Transverse colon (tissue), 4 donors: ENCODE measurements around the gene INSL3.

Source experiments
- POLR2AphosphoS5 ChIP-seq, 3 donors: sonication (generic); formaldehyde crosslinking; IDR thresholded peaks; one replicate each; pipeline ENCODE4 v1.6.1; 2016; ENCODE audit warnings: antibody characterized with exemption in 3 of 3
- TF ChIP-seq, protein P1 (sequence below), 5 experiments: fragments of 200-600 bp in 3 of 5; fragments of 450-650 bp in 2 of 5; sonication (generic) in 3 of 5; IDR thresholded peaks; 1 replicate in 2 of 5; 2 replicates in 3 of 5; pipeline ENCODE4 v1.5.1; 2016 to 2017; ENCODE audit warnings: antibody characterized with exemption in 5 of 5, inconsistent platforms in 3 of 5, mild to moderate bottlenecking in 2 of 5, moderate library complexity in 1 of 5

DNA sequence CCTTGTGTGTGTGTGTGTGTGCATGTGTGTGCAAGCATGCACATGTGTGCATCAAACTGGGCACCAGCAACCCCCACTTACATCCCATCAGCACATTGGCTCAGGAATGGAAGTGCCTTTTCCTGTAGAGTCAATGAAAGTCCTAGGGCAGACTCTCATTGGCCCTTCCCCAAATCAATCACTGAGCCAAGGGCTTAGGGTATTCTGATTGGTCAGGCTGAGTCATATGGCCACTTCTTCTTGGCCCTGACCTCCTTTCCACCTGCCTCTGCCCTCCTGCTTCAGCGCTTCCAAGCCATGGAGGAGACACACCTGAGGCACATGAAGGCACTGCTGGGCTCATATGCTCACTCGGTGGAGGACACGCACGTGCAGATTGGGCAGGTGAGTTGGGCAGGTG lies 49.1 kb downstream of the INSL3 start:
- TF ChIP-seq POLR2AphosphoS5 (IDR thresholded peaks at IDR 0.05) = no peak
- TF ChIP-seq, protein P1, sequence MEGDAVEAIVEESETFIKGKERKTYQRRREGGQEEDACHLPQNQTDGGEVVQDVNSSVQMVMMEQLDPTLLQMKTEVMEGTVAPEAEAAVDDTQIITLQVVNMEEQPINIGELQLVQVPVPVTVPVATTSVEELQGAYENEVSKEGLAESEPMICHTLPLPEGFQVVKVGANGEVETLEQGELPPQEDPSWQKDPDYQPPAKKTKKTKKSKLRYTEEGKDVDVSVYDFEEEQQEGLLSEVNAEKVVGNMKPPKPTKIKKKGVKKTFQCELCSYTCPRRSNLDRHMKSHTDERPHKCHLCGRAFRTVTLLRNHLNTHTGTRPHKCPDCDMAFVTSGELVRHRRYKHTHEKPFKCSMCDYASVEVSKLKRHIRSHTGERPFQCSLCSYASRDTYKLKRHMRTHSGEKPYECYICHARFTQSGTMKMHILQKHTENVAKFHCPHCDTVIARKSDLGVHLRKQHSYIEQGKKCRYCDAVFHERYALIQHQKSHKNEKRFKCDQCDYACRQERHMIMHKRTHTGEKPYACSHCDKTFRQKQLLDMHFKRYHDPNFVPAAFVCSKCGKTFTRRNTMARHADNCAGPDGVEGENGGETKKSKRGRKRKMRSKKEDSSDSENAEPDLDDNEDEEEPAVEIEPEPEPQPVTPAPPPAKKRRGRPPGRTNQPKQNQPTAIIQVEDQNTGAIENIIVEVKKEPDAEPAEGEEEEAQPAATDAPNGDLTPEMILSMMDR (IDR thresholded peaks at IDR 0.05) = no peak
